D721Med (cell line): ENCODE data around the gene NEUROD1.

Experiments used
- DNase-seq: peaks from one replicate; pipeline ENCODE4 v3.0.0; 2011; ENCODE audit warnings: low spot score; ENCODE audit not compliant: insufficient read length
- FAIRE-seq: peaks from 2 replicates; lab custom pipeline; 2011; peaks lifted over from hg19 to GRCh38; lab: Jason Lieb, UNC
- CTCF ChIP-seq: IDR thresholded peaks from 2 replicates; pipeline ENCODE4 v1.5.1; 2012; ENCODE audit warnings: mild to moderate bottlenecking, control low read depth; ENCODE audit not compliant: insufficient read depth; ENCODE audit errors: missing control alignments

The NEUROD1 gene

GRCh38 chr2:181677912-181678586 lies 2.3 kb downstream of the NEUROD1 start:
- DNase-seq (no peak), FAIRE-seq (no peak)
- no peak for TF ChIP-seq CTCF

GRCh38 chr2:181675254-181675653 lies 5.1 kb downstream of the NEUROD1 start:
- no peak for FAIRE-seq
- DNase-seq, result no peak
- no peak for TF ChIP-seq CTCF

GRCh38 chr2:181674461-181674860 lies 5.9 kb downstream of the NEUROD1 start:
- TF ChIP-seq CTCF, result no peak
- DNase-seq (no peak), FAIRE-seq (no peak)

GRCh38 chr2:181673173-181673572 lies 7.1 kb downstream of the NEUROD1 start:
- DNase-seq (no peak), FAIRE-seq (peak; percentile 88)
- no peak for TF ChIP-seq CTCF

GRCh38 chr2:181672255-181673008 lies 7.9 kb downstream of the NEUROD1 start:
- no peak for DNase-seq
- no peak for FAIRE-seq
- no peak for TF ChIP-seq CTCF

- no peak for DNase-seq
- TF ChIP-seq CTCF, result no peak
- FAIRE-seq, result no peak
These were observed 9.7 kb downstream of the NEUROD1 start for GRCh38 chr2:181670632-181671031.

- no peak for TF ChIP-seq CTCF
- FAIRE-seq (no peak), DNase-seq (no peak)
These were observed 13.1 kb downstream of the NEUROD1 start for GRCh38 chr2:181667234-181667633.
